Stomach (tissue), 4 donors: ENCODE data around the gene TXNL4A.

Experiments
- CTCF ChIP-seq, 7 experiments: fragments of 450-650 bp in 4 of 7; fragments of 200-600 bp in 3 of 7; sonication (generic) in 3 of 7; IDR thresholded peaks; one replicate each; pipeline ENCODE4 v1.5.1; 2016 to 2019; ENCODE audit warnings: antibody characterized with exemption in 7 of 7, control low read depth in 2 of 7, mild to moderate bottlenecking in 1 of 7
- EP300 ChIP-seq: sonication (generic); formaldehyde crosslinking; IDR thresholded peaks from one replicate; pipeline ENCODE4 v1.6.1; 2017; ENCODE audit warnings: antibody characterized with exemption
- POLR2A ChIP-seq, 4 donors: fragments of 450-650 bp; IDR thresholded peaks; one replicate each; pipeline ENCODE4 v1.6.1; 2016; ENCODE audit warnings: antibody characterized with exemption in 4 of 4, control low read depth in 2 of 4, mild to moderate bottlenecking in 1 of 4, moderate library complexity in 1 of 4
- POLR2AphosphoS5 ChIP-seq, 3 donors: sonication (generic); formaldehyde crosslinking; IDR thresholded peaks; one replicate each; pipeline ENCODE4 v1.6.1; 2016; ENCODE audit warnings: antibody characterized with exemption in 3 of 3

GRCh38 chr18:79944746-79945117, 43.6 kb downstream of the TXNL4A start:
- TF ChIP-seq POLR2A (IDR thresholded peaks at IDR 0.05) = no peak
- no peak for TF ChIP-seq CTCF (IDR thresholded peaks at IDR 0.05)
- no peak for TF ChIP-seq POLR2AphosphoS5 (IDR thresholded peaks at IDR 0.05)
- TF ChIP-seq EP300 = no peak
